GM21367 (cell line): Measurements from ENCODE around the gene ACSF3.

Experiments
- ATAC-seq: cut with Tn5 transposase; IDR thresholded peaks from one replicate; pipeline ENCODE4 v1.9.1; 2021; ENCODE audit not compliant: unreplicated experiment

ACSF3 gene

GRCh38 chr16:89142474-89143195, 49.0 kb downstream of the ACSF3 start:
- no peak for ATAC-seq

DNA sequence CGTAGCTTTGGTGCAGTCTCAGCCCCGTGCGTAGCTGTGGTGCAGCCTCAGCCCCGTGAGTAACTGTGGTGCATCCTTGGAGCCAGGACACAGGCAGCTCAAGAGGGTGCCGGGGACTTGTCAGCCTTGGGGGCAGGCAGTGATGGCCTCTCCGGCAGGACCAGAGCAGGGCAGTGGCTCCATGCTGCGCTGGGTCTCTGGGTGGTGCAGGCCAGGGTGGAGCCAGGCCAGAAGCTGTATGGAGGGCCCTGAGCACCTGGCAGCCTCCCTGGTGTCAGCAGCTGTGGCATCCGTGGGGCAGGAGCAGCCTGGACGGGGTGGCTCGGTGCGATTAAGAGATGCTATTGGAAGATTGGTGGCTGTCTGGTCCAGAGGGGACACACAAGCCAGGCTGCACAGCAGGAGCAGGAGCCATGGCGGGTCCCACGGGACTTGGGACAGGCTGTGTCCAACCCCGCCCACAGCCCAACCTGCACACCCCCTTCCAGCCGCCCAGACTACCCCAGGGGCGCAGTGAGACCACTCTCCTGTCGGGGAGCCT, 49.6 kb downstream of the ACSF3 start:
- ATAC-seq = no peak

GRCh38 chr16:89143911-89144675, 50.4 kb downstream of the ACSF3 start:
- ATAC-seq = no peak

- no peak for ATAC-seq
Measured at GRCh38 chr16:89144681-89145080, 51.0 kb downstream of the ACSF3 start.

DNA sequence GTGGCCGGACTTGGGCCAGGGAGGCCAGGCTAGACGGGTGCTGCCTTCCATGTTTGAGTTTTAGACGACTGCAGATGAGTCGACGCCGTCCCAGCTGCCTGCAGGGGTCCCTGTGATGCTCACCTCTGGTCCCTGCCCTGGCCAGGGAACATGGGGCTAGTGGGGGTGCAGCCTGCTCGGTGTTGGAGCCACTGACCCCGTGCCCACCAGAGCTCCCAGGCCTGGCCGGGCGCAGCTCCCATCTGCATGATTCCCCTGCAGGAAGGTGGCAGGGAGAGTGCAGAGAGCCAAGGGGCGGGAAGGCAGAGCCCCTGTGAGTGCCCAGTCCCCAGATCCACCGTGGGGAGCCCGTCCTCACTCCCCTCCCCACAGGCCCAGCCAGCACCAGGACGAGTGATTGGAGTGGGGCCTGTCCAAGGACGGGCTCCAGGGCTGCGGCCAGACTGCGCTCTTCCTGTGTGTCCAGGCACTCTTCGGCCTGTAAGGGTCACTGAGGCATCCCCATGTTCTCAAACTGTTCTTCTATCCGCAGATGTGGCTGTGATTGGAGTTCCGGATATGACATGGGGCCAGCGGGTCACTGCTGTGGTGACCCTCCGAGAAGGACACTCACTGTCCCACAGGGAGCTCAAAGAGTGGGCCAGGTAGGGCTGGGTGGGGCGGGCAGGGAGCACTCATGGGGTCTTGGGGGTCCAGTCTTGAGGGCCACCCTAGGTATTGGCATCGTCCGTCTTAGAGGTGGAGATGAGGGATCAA, 51.9 kb downstream of the ACSF3 start:
- no peak for ATAC-seq

GRCh38 chr16:89146211-89147005, 52.8 kb downstream of the ACSF3 start:
- no peak for ATAC-seq

- ATAC-seq = no peak
Measured at GRCh38 chr16:89147085-89147817, 53.6 kb downstream of the ACSF3 start.

DNA sequence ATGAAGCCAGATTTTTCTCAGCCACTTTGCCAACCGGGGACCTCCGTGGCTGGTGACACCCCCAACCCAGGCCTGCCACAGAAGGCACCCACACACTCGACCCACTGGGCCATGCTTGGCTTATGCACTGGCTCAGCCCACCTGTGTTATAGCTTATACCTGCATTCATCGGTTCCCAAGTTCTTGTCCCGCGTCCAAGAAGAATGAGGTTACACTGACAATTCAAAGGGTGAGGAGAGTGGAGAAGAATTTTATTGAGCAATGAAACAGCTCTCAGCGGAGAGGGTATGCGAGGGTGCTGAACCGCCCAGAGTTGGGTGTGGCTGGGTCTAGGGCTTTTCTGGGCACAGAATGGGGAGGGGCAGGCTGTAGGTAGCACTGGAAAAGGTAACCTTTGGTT, 55.7 kb downstream of the ACSF3 start:
- no peak for ATAC-seq

DNA sequence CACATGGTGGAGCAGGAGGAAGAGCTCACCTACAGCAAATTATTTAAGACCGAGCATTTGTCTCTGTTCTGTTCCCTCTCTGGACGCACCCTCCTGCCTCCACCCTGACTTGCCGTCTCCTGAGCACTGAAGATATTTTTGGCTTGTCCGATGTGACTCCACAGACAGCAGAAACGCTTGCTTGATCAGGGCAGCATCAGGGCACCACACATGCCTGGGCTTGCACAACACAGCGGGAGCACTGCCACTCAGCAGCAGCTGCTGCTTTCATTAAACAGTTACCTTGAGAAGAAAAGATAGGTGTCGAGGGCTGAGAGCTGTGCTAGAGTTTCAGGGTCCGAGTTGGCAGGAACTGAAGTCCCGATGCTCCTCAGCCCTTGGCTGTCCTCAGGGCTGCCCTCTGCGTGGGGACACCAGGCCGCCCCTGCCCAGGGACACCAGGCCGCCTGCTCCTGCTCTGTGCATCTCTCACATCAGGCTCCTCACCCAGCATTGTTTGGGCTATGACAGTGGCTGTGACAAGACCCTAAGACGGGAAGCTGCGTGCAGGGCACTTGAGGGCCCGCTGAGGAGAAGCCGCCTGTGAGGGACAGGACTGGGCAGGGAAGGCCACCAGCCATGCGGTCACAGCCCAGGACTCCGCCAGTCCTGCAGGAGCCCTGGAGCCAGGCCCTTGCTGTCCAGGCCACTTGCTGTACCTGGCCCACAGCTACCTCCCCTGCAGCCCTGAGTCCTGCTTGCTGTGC, 56.6 kb downstream of the ACSF3 start:
- ATAC-seq = no peak

- no peak for ATAC-seq
Measured at GRCh38 chr16:89150981-89151380, 57.3 kb downstream of the ACSF3 start.

- ATAC-seq = no peak
Measured at GRCh38 chr16:89152831-89153700, 59.4 kb downstream of the ACSF3 start.

GRCh38 chr16:89153848-89154271, 60.2 kb downstream of the ACSF3 start:
- ATAC-seq = no peak

DNA sequence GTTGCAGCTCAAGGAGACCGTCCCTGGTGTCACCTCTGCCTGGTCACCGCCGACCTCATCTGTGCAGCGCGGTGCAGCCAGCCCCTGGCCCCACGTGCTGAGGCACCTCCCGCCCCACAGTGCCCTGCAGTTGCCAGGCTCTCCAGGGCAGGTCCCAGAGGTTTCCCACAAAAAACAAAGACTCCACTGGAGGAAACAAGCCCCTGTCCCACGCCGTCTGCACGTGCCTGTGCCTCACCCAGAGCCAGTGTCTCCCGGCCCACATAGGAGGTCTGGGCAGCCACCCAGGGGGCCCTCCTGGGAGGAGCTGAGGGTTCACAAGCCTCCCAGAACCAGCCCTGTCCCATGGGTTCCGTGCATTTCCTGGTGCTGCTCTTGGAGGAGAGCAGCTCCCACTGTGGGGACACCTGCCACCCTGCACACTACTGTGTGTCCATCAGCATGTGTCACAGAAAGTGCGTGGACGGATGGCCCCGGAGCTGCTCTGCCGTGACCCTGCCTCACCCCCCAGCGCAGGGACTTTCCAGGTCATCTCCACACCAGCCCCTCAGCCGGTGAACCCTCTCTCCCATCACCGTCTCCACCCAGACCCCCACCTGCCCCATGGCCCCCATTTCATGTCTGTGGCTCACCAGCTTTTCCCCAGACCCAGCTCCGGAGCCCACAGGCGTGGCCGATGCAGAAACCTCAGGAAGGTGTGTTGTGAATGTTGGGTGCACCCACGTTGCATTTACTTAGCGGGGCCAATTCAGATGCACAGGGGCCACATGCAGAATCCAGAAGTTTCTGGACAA, 60.9 kb downstream of the ACSF3 start:
- ATAC-seq = no peak

GRCh38 chr16:89155184-89155679, 61.6 kb downstream of the ACSF3 start:
- ATAC-seq = no peak

DNA sequence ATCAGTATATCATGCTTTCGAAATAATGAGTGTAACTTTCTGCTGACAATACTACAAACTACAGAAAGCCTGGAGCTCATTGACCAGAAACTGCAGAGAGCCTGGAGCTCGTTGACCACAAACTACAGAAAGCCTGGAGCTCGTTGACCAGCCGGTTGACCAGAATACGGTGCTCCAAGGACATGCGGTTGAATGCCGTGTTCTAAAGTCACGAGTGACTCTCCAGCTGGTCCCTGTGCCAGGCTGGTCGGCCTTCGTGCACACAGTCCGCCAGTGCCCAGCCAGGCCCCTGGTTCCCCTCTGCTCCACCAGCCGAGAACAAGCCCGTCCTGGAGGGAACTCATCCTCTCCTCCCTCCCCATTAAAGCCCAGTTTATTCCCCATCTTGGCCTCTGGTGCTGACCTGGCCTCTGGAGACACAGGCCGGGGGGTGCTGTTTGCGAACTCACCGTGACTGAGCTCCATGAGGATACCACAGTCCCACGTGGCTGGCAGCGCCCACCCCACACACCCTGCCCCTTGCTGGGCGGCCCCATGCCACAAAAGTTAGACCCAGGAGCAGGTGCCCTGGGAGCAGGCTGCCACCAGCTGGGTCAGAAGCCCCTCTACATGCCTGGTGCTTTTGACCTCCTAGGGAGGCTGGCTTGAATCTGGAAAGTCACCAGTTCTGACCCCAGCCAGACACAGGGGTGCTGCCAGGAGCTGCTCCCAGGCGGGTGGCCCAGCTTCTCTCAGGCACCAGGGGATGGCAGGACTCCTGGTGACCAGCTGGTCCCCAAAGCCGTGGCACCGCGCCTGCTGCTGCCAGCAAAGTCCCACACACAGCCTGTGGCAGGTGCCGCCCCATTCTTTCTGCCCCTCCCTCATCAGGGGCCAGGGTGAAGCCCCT, 62.4 kb downstream of the ACSF3 start:
- ATAC-seq = no peak
